GM19397 (cell line): ENCODE data around the gene ASMT.
A peak's percentile ranks its signal among the peaks of the same experiment; 100 is the strongest.
"Not testable (repeated sequence)": the region's sequence is repeated elsewhere in the genome, so short reads cannot be mapped to it uniquely, and the experiment has no call there.

ENCODE experiments used
- ATAC-seq: cut with Tn5 transposase; IDR thresholded peaks from one replicate; pipeline ENCODE4 v1.9.1; 2021; ENCODE audit warnings: mild to moderate bottlenecking, moderate library complexity; ENCODE audit not compliant: unreplicated experiment

The ASMT gene

GRCh38 chrX:1646009-1646408 lies 31.1 kb downstream of the ASMT start:
- ATAC-seq, result no peak

- no peak for ATAC-seq
Observed at GRCh38 chrX:1649621-1650020, 34.8 kb downstream of the ASMT start.

GRCh38 chrX:1652011-1652811 lies 37.4 kb downstream of the ASMT start:
- ATAC-seq, result not testable (repeated sequence)

- no peak for ATAC-seq
Observed at GRCh38 chrX:1656379-1656778, 41.5 kb downstream of the ASMT start.

GRCh38 chrX:1657367-1658070 lies 42.7 kb downstream of the ASMT start:
- ATAC-seq, result peak; percentile 72

GRCh38 chrX:1658071-1658491 lies 43.2 kb downstream of the ASMT start:
- peak; percentile 14 for ATAC-seq

- ATAC-seq, result no peak
Observed at GRCh38 chrX:1659664-1660461, 45.0 kb downstream of the ASMT start.

GRCh38 chrX:1661048-1661921 lies 46.4 kb downstream of the ASMT start:
- no peak for ATAC-seq

- no peak for ATAC-seq
Observed at GRCh38 chrX:1661922-1662221, 47.0 kb downstream of the ASMT start.

GRCh38 chrX:1667566-1667965 lies 52.7 kb downstream of the ASMT start:
- ATAC-seq, result no peak

GRCh38 chrX:1673337-1673736 lies 58.5 kb downstream of the ASMT start:
- no peak for ATAC-seq

- no peak for ATAC-seq
Observed at GRCh38 chrX:1676866-1677265, 62.0 kb downstream of the ASMT start.

- no peak for ATAC-seq
Observed at GRCh38 chrX:1679238-1679637, 64.4 kb downstream of the ASMT start.

- ATAC-seq, result no peak
Observed at GRCh38 chrX:1681439-1681838, 66.6 kb downstream of the ASMT start.

- not testable (repeated sequence) for ATAC-seq
Observed at GRCh38 chrX:1681856-1682255, 67.0 kb downstream of the ASMT start.

GRCh38 chrX:1682501-1682900 lies 67.6 kb downstream of the ASMT start:
- not testable (repeated sequence) for ATAC-seq

- ATAC-seq, result not testable (repeated sequence)
Observed at GRCh38 chrX:1684883-1685282, 70.0 kb downstream of the ASMT start.

GRCh38 chrX:1685444-1685880 lies 70.6 kb downstream of the ASMT start:
- ATAC-seq, result not testable (repeated sequence)

- ATAC-seq, result no peak
Observed at GRCh38 chrX:1686642-1687041, 71.8 kb downstream of the ASMT start.
